NCI-H524 (cell line): ENCODE measurements around the gene OR52E8.
A peak's percentile ranks its signal among the peaks of the same experiment; 100 is the strongest.

Source experiments
- DNase-seq, 2 experiments: peaks; one replicate each; lab custom pipeline; 2025; lab: John Stamatoyannopoulos, UW

OR52E8 gene

GRCh38 chr11:5807580-5807979, 49.9 kb downstream of the OR52E8 start:
- DNase-seq = peak in 1 of 2 experiments; percentile 42
